Kidney epithelial cell (primary cell): ENCODE data around the gene CEP89. TPM values are rescaled to one million over a fixed set of nuclear protein-coding genes. Genes with fewer than 3 reads are reported as not detected.

ENCODE experiments used
- DNase-seq: peaks from one replicate; pipeline ENCODE4 v3.0.0-alpha.2; 2010; ENCODE audit warnings: low read depth
- H3K27me3 ChIP-seq: 2 replicates; pipeline ENCODE4 v1.6.0; 2011; ENCODE audit warnings: low read length; ENCODE audit not compliant: control insufficient read depth, insufficient read depth
- H3K36me3 ChIP-seq: 2 replicates; pipeline ENCODE4 v1.5.1; 2011; ENCODE audit warnings: low read length; ENCODE audit not compliant: control insufficient read depth, insufficient read depth
- H3K4me3 ChIP-seq: 2 replicates; pipeline ENCODE4 v1.5.1; 2011; ENCODE audit warnings: low read depth, mild to moderate bottlenecking, control low read depth, low read length
- total RNA-seq: library from RNA; depleted of rRNA; stranded (reverse); fragments of >200 nt; gene quantifications from 2 replicates; pipeline ENCODE4 v1.2.3, GENCODE V29; 2015
- TF ChIP-seq, protein P1 (sequence below): IDR thresholded peaks from 2 replicates; pipeline ENCODE4 v1.5.1; 2011; ENCODE audit warnings: mild to moderate bottlenecking, moderate library complexity, low read length, control low read depth, inconsistent platforms; ENCODE audit not compliant: insufficient read depth, poor library complexity, severe bottlenecking

CEP89 gene
- total RNA-seq, 1 donor from 2014 or later = 29.9 TPM

DNA sequence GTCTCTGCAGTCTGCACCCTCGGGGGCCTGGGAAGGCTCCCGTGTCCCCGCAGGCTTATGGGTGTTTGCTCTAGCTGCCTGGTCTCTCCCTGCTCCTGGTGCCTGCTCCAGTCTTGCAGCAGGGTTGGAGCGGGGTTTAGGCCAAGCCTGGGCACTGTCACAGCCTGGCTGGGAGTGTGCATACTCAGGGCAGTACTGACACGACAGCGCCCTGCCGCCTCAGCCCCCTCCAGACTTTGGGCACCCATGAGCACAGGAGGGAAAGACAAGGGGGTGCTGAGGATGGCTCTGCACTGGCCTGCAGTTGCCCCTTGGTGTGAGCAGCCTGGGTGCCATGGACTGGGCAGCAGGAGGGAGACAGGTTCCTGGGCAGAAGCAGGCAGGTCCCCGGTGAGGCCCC is 35.7 kb downstream of the CEP89 start:
- H3K27me3 ChIP-seq = no peaks in the 10 kb centered on the region
- DNase-seq = no peak
- TF ChIP-seq, protein P1, sequence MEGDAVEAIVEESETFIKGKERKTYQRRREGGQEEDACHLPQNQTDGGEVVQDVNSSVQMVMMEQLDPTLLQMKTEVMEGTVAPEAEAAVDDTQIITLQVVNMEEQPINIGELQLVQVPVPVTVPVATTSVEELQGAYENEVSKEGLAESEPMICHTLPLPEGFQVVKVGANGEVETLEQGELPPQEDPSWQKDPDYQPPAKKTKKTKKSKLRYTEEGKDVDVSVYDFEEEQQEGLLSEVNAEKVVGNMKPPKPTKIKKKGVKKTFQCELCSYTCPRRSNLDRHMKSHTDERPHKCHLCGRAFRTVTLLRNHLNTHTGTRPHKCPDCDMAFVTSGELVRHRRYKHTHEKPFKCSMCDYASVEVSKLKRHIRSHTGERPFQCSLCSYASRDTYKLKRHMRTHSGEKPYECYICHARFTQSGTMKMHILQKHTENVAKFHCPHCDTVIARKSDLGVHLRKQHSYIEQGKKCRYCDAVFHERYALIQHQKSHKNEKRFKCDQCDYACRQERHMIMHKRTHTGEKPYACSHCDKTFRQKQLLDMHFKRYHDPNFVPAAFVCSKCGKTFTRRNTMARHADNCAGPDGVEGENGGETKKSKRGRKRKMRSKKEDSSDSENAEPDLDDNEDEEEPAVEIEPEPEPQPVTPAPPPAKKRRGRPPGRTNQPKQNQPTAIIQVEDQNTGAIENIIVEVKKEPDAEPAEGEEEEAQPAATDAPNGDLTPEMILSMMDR = no peak
- no peak overlapping the region for H3K4me3 ChIP-seq
- H3K36me3 ChIP-seq = no peaks in the 10 kb centered on the region

DNA sequence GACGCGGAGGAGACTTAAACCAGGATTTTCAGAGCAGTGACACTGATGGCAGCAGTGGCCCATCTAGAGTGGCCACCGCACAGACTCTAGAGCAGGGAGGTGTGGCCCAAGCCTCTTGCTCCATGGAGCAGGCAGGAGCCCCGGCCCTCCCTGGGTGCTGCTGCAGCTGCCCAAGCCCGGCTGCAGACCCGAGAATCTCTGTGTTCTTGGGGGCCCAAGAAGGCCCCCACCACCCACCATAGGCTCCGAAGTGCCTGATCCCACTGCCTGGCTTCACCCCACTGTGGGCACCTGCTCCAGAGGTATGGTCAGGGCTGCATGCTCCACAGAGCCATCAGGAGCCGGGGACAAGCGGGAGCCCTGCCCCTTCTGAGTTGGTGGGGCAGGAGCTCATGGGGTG is 36.1 kb downstream of the CEP89 start:
- no peaks in the 10 kb centered on the region for H3K27me3 ChIP-seq
- no peaks in the 10 kb centered on the region for H3K36me3 ChIP-seq
- TF ChIP-seq, protein P1 = no peak
- no peak for DNase-seq
- no peak overlapping the region for H3K4me3 ChIP-seq

DNA sequence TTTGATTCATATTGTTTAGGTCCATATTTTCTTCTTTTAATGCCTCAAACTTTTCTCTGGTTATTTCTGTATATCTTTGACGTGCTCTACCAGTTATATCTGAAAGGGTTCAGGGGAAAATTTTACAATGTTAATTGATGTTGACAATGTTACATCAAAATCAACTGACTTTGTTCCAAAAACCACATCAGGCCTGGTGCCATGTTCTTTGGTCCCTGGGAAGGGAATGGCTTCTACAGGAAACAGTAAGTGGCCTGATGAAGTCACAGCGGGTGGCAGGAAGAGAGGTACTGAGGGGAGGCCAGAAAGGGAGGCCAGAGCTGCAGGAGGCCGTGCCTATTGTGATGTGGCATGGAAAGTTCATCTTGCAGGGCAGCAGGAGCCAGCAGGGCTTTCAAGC is 38.2 kb downstream of the CEP89 start:
- TF ChIP-seq, protein P1 = no peak
- Histone ChIP-seq H3K27me3 (no peaks in the 10 kb centered on the region), H3K36me3 (no peaks in the 10 kb centered on the region), H3K4me3 (no peak overlapping the region)
- no peak for DNase-seq

DNA sequence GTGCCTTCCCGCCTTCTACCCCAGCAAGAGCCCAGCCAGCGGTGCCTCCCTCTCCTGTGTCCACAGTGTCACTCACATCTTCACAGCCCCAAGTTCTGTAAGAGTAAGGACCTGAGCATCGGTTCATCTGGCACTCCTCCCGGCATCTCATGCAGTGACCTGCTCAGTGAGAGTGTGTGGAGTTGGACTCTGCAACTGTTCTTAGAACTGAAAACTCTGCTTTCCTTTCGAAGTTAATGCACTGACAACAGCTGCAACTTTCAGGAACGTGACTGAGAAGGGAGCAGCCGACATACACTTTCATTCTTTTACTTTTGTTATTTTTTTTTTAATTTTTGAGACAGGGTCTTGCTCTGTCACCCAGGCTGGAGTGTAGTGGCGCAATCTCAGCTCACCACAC is 41.2 kb downstream of the CEP89 start:
- Histone ChIP-seq H3K36me3 (no peaks in the 10 kb centered on the region), H3K4me3 (no peak overlapping the region), H3K27me3 (no peaks in the 10 kb centered on the region)
- no peak for DNase-seq
- TF ChIP-seq, protein P1 = no peak

DNA sequence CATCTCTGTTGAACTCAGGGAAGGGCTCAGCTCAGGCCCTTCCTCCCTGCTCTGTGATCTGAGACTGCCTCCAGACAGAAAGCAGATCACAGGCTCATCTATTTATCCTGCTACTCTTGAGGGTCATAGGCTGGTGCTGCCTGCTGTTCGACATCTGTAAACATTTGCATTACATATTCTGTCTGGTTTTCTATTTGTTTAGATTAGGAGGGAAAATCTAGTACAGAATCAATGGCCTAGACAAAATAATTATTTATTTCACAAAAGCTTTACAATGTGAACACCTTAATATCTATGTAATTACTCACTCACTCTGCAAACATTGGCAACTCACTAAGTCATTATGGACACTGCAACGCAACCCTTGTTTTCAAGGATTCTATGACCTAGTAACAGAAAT is 43.0 kb downstream of the CEP89 start:
- no peak for DNase-seq
- Histone ChIP-seq H3K27me3 (no peaks in the 10 kb centered on the region), H3K36me3 (no peaks in the 10 kb centered on the region)

DNA sequence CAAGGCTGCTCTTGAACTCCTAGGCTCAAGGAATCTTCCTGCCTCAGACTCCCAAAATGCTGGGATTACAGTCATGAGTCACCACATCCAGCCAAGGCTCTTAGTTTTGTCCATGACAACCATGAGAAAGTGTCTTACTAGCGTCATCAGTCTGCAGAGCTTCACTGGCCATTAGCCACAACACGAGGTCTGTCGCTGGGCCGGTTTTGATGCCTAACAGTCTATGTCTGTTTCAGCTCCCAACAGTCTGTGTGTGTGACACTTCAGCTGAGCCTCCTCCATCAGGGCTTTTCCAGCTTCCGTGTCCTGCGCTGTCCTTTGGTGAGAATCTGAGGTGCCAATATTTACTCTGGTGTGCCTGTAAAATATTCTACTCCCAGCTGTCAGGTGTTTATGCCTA is 47.6 kb downstream of the CEP89 start:
- no peak for DNase-seq
- H3K27me3 ChIP-seq = no peaks in the 10 kb centered on the region
- TF ChIP-seq, protein P1 = no peak

More for the DNA sequence above, 43.0 kb downstream of the CEP89 start:
- TF ChIP-seq, protein P1 = no peak
- H3K4me3 ChIP-seq = no peak overlapping the region

More for the DNA sequence above, 47.6 kb downstream of the CEP89 start:
- Histone ChIP-seq H3K36me3 (no peaks in the 10 kb centered on the region), H3K4me3 (no peak overlapping the region)
